ENCODE measurements around the gene C19orf25. TPM values are rescaled to one million over a fixed set of nuclear protein-coding genes. Genes with fewer than 3 reads are reported as not detected.

C19orf25 gene
- total RNA-seq, 1 donor from 2014 or later = 29.7 TPM

- peaks cover 7% of the 10 kb centered on the region for H3K4me1 Mint-ChIP-seq (ENCODE audit: unreplicated experiment)
- peak overlapping the region; percentile 86 for H3K4me3 Mint-ChIP-seq (ENCODE audit: unreplicated experiment)
- H3K36me3 Mint-ChIP-seq (ENCODE audit: low read depth, unreplicated experiment) = peaks cover 15% of the 10 kb centered on the region
- H3K27me3 Mint-ChIP-seq (ENCODE audit: unreplicated experiment) = peaks cover 25% of the 10 kb centered on the region
- H3K9me3 Mint-ChIP-seq (ENCODE audit: unreplicated experiment) = no peaks in the 10 kb centered on the region
- DNase-seq (ENCODE audit: low spot score) = peak; percentile 55
- no peak overlapping the region for H3K27ac Mint-ChIP-seq (ENCODE audit: unreplicated experiment)
- TF ChIP-seq CTCF (IDR thresholded peaks at IDR 0.05; ENCODE audit: unreplicated experiment) = no peak
Observed at GRCh38 chr19:1446713-1447481, 32.1 kb downstream of the C19orf25 start.

DNA sequence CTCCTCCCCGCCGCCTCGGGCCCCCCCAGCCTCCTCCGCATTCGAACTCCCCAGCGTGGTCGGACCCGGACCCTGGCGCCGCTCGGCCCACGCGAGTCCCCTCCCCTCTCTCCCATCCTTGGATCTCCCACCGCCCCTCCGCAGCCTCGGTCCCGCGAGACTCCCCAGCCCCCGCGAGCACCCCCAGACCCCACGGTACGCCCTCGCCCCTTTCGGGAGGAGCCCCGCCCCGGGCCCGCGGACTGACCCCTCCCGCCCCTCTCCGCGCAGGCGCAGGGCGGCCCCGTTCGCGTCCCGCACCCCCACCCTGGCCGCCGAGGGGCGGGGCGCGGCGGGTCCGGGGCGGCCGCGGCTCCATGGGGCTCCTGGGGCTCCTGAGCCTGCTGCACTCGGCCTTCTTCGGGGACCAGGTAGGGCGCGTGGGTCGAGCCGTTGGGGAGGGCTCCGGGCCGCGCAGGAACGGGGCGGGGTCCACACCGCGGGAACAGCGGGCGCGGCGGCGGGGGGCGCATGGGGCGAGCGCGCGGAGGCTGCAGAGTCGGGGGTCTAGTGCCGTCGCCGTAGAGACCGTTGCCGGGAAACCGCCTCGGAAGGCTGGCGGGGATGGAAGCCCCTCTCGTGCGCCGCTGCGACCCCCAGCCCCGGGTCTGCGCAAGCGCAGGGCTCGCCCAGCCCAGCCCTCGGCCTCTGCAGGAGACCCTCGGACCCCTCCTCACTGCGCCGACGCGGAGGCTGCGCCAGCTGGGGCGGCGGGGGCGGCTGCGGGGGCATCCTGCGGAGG lies 32.9 kb downstream of the C19orf25 start:
- Mint-ChIP-seq H3K27me3 (ENCODE audit: unreplicated experiment) (peaks cover 26% of the 10 kb centered on the region), H3K4me1 (ENCODE audit: unreplicated experiment) (peaks cover 7% of the 10 kb centered on the region)
- TF ChIP-seq CTCF (IDR thresholded peaks at IDR 0.05; ENCODE audit: unreplicated experiment) = no peak

DNA sequence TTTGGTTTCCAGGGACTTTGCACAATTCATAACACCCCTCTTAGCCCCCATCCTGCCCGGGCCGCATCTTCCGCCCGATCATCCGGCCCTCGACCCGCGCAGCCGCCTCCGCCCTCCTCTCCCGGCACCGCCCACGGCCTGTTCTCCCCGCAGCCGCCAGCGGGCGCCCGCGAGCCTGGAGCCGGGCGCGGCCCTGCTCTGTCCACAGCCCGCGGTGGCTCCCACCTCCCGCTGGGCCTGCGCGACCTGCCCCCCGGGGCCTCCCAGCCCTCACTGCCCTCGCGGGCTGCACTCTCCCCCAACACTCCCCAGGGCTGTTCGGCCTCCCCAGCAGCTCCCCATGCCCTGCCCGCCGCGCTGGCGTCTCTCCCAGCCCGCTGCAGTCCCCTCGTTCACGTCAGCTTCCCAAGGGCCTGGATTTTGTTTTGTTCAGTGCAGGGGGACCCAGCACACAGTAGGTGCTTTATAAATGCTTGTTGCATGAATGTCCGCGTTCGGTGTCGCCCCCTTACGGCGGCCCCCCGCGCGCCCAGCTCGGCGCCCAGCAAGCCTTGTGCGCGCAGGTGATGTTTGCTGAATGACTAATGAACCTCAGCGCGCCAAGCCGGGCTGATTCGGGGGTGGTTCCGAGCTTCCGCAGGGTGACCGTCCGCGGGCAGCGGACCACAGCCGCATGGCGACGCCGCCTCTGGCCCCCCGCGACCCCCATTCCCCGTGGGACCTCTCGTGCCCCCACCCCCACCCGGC lies 33.7 kb downstream of the C19orf25 start:
- H3K9me3 Mint-ChIP-seq (ENCODE audit: unreplicated experiment) = no peaks in the 10 kb centered on the region
- peak; percentile 81 for TF ChIP-seq CTCF (IDR thresholded peaks at IDR 0.05; ENCODE audit: unreplicated experiment)
- H3K36me3 Mint-ChIP-seq (ENCODE audit: low read depth, unreplicated experiment) = peaks cover 21% of the 10 kb centered on the region
- peak overlapping the region; percentile 21 for H3K4me3 Mint-ChIP-seq (ENCODE audit: unreplicated experiment)
- peaks cover 19% of the 10 kb centered on the region for H3K27me3 Mint-ChIP-seq (ENCODE audit: unreplicated experiment)
- H3K27ac Mint-ChIP-seq (ENCODE audit: unreplicated experiment) = no peak overlapping the region
- peaks cover 7% of the 10 kb centered on the region for H3K4me1 Mint-ChIP-seq (ENCODE audit: unreplicated experiment)
- DNase-seq (ENCODE audit: low spot score) = peak; percentile 92

More for the DNA sequence above, 32.9 kb downstream of the C19orf25 start:
- Mint-ChIP-seq H3K36me3 (ENCODE audit: low read depth, unreplicated experiment) (peaks cover 22% of the 10 kb centered on the region), H3K9me3 (ENCODE audit: unreplicated experiment) (no peaks in the 10 kb centered on the region), H3K4me3 (ENCODE audit: unreplicated experiment) (no peak overlapping the region), H3K27ac (ENCODE audit: unreplicated experiment) (no peak overlapping the region)
- peak; percentile 52 for DNase-seq (ENCODE audit: low spot score)

- no peak for DNase-seq (ENCODE audit: low spot score)
- H3K36me3 Mint-ChIP-seq (ENCODE audit: low read depth, unreplicated experiment) = peaks cover 21% of the 10 kb centered on the region
- H3K27me3 Mint-ChIP-seq (ENCODE audit: unreplicated experiment) = peaks cover 5% of the 10 kb centered on the region
- H3K9me3 Mint-ChIP-seq (ENCODE audit: unreplicated experiment) = no peaks in the 10 kb centered on the region
- H3K4me3 Mint-ChIP-seq (ENCODE audit: unreplicated experiment) = peak overlapping the region; percentile 59
- peak overlapping the region; percentile 53 for H3K27ac Mint-ChIP-seq (ENCODE audit: unreplicated experiment)
- H3K4me1 Mint-ChIP-seq (ENCODE audit: unreplicated experiment) = peaks cover 7% of the 10 kb centered on the region
- TF ChIP-seq CTCF (IDR thresholded peaks at IDR 0.05; ENCODE audit: unreplicated experiment) = no peak
Observed at GRCh38 chr19:1441677-1442438, 37.2 kb downstream of the C19orf25 start.

Data from endothelial cell (in vitro differentiated cells).